Muscle layer of colon (tissue), 2 donors: ENCODE results near the gene RPL18A.

Experiments
- H3K27ac ChIP-seq: one replicate; pipeline ENCODE4 v1.7.0; 2013; ENCODE audit warnings: low read depth, mild to moderate bottlenecking, low read length, moderate library complexity
- H3K27me3 ChIP-seq, 2 donors: one replicate each; pipeline ENCODE4 v1.7.0; 2013; ENCODE audit warnings: low read length in 2 of 2, mild to moderate bottlenecking in 2 of 2; ENCODE audit not compliant: insufficient read depth in 2 of 2, control insufficient read depth in 1 of 2
- H3K36me3 ChIP-seq: one replicate; pipeline ENCODE4 v1.7.0; 2013; ENCODE audit warnings: mild to moderate bottlenecking, low read length; ENCODE audit not compliant: insufficient read depth
- H3K4me1 ChIP-seq: one replicate; pipeline ENCODE4 v1.7.0; 2013; ENCODE audit warnings: mild to moderate bottlenecking, low read length; ENCODE audit not compliant: insufficient read depth
- H3K4me3 ChIP-seq, 2 donors: one replicate each; pipeline ENCODE4 v1.7.0; 2013; ENCODE audit warnings: low read length in 2 of 2, low read depth in 1 of 2, mild to moderate bottlenecking in 1 of 2, moderate library complexity in 1 of 2
- H3K9ac ChIP-seq: one replicate; pipeline ENCODE4 v1.7.0; 2013; ENCODE audit warnings: low read length
- H3K9me3 ChIP-seq: one replicate; pipeline ENCODE4 v1.7.0; 2013; ENCODE audit warnings: mild to moderate bottlenecking, low read length
- donor health status: abdominal sarcoma.
- donor health status: Adenocarcinoma of cecum.

RPL18A gene

GRCh38 chr19:17843292-17843827 lies 16.4 kb upstream of the RPL18A start:
- Histone ChIP-seq H3K36me3 (no peaks in the 10 kb centered on the region), H3K27ac (no peak overlapping the region), H3K27me3 (peaks cover 5 to 32% of the 10 kb centered on the region in 2 donors), H3K9me3 (no peaks in the 10 kb centered on the region), H3K4me1 (no peaks in the 10 kb centered on the region), H3K4me3 (no peak overlapping the region), H3K9ac (no peak overlapping the region)

GRCh38 chr19:17843908-17844490 lies 15.7 kb upstream of the RPL18A start:
- Histone ChIP-seq H3K36me3 (no peaks in the 10 kb centered on the region), H3K4me3 (no peak overlapping the region), H3K27ac (no peak overlapping the region), H3K27me3 (peaks cover 5 to 32% of the 10 kb centered on the region in 2 donors), H3K9me3 (no peaks in the 10 kb centered on the region), H3K4me1 (no peaks in the 10 kb centered on the region), H3K9ac (no peak overlapping the region)

GRCh38 chr19:17846146-17846545 lies 13.6 kb upstream of the RPL18A start:
- H3K27ac ChIP-seq = no peak overlapping the region
- H3K36me3 ChIP-seq = no peaks in the 10 kb centered on the region
- no peaks in the 10 kb centered on the region for H3K4me1 ChIP-seq
- H3K4me3 ChIP-seq = no peak overlapping the region
- no peaks in the 10 kb centered on the region for H3K9me3 ChIP-seq
- no peak overlapping the region for H3K9ac ChIP-seq
- H3K27me3 ChIP-seq = peaks cover 2 to 26% of the 10 kb centered on the region in 2 donors

GRCh38 chr19:17847538-17848366 lies 12.0 kb upstream of the RPL18A start, which contains the start of gene JAK3:
JAK3 (minus strand) TSS chr19:17847982; CDS start chr19:17844417, 3,565 bp downstream.
- H3K4me1 ChIP-seq = no peaks in the 10 kb centered on the region
- no peak within 1 kb of the TSS for H3K27ac ChIP-seq
- H3K9me3 ChIP-seq = no peaks in the 10 kb centered on the region
- no peak within 1 kb of the TSS for H3K9ac ChIP-seq
- H3K36me3 ChIP-seq = no peaks in the 10 kb centered on the region
- H3K27me3 ChIP-seq = peaks cover 0 to 10% of the 10 kb centered on the region in 2 donors
- peak within 1 kb of the TSS in 1 of 2 donors; percentile 14 for H3K4me3 ChIP-seq

GRCh38 chr19:17848595-17849292 lies 11.0 kb upstream of the RPL18A start:
- Histone ChIP-seq H3K9ac (no peak overlapping the region), H3K9me3 (no peaks in the 10 kb centered on the region), H3K4me3 (no peak overlapping the region), H3K27me3 (peaks cover 0 to under 1% of the 10 kb centered on the region in 2 donors), H3K36me3 (no peaks in the 10 kb centered on the region), H3K4me1 (no peaks in the 10 kb centered on the region), H3K27ac (no peak overlapping the region)

- Histone ChIP-seq H3K9me3 (no peaks in the 10 kb centered on the region), H3K27ac (no peak overlapping the region), H3K4me1 (no peaks in the 10 kb centered on the region), H3K36me3 (no peaks in the 10 kb centered on the region), H3K9ac (no peak overlapping the region), H3K27me3 (no peaks in the 10 kb centered on the region), H3K4me3 (no peak overlapping the region)
Measured at GRCh38 chr19:17854061-17854460, 5.6 kb upstream of the RPL18A start.

DNA sequence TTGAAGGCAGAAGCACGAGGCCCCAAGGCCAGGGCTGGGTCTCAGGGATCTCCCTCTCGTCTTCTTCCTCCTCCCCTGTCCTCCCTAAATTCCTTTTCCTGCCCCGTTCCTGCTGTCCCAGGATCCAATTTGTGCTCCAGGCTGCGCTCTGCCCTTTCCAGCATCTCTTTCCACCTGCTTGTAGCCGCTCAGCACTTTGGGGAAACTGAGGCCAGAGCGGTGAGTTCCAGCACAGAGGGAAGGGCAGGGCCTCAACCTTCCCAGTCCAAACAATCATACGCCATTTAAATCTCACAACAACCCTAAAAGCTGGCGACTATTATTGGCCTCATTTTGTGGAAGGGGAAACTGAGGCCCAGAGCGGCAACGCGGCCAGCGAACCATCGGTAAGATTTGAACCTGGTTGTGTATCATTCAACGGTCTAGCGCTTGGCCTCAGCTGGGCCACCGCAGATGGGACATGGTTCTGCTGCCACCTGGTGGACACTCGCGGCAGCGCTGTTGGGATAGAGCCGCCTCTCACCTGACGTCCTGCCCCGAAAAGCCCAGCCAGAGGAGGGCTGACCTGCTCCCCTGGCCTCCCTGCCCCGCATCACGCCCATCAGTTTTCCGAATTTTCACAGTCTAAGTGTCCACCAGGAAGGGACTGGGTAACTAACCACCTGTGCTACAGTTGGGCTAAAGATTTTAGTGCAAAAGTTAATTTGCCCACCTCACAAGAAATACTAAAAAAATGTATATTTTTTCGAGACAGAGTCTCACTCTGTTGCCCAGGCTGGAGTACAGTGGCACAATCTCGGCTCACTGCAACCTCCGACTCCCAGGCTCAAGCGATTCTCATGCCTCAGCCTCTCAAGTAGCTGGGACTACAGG lies 4.2 kb upstream of the RPL18A start:
- H3K36me3 ChIP-seq = no peaks in the 10 kb centered on the region
- H3K4me1 ChIP-seq = peaks cover 3% of the 10 kb centered on the region
- no peak overlapping the region for H3K27ac ChIP-seq
- no peaks in the 10 kb centered on the region for H3K27me3 ChIP-seq
- H3K9me3 ChIP-seq = no peaks in the 10 kb centered on the region
- no peak overlapping the region for H3K9ac ChIP-seq
- no peak overlapping the region for H3K4me3 ChIP-seq

- Histone ChIP-seq H3K4me1 (peaks cover 17% of the 10 kb centered on the region), H3K36me3 (peaks cover 30% of the 10 kb centered on the region), H3K27me3 (no peaks in the 10 kb centered on the region), H3K9ac (peak overlapping the region; percentile 96), H3K4me3 (peak overlapping the region; percentile 96 to 100), H3K9me3 (no peaks in the 10 kb centered on the region), H3K27ac (peak overlapping the region; percentile 90)
Measured at GRCh38 chr19:17860331-17860992, 752 bp downstream of the RPL18A start.

DNA sequence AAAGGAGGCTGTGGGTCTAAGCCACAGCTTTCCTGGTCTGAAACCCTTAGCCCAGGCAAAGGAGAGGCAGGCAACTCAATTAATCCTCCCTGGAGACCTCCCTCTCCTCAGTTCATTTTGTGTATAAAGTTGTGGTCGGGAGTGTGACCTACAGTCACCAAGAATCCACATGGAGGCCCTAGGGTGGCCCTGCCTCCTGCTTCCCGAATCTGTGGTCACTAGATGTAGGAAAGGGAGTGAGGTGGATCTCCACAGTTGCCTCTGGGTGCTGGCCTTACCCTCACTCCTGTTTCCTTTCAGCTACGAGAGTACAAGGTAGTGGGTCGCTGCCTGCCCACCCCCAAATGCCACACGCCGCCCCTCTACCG lies 1.3 kb downstream of the RPL18A start:
- H3K9me3 ChIP-seq = no peaks in the 10 kb centered on the region
- H3K27ac ChIP-seq = peak overlapping the region; percentile 67
- H3K9ac ChIP-seq = peak overlapping the region; percentile 96
- H3K4me3 ChIP-seq = peak overlapping the region; percentile 96 to 100
- no peaks in the 10 kb centered on the region for H3K27me3 ChIP-seq
- peaks cover 17% of the 10 kb centered on the region for H3K4me1 ChIP-seq
- peaks cover 30% of the 10 kb centered on the region for H3K36me3 ChIP-seq

DNA sequence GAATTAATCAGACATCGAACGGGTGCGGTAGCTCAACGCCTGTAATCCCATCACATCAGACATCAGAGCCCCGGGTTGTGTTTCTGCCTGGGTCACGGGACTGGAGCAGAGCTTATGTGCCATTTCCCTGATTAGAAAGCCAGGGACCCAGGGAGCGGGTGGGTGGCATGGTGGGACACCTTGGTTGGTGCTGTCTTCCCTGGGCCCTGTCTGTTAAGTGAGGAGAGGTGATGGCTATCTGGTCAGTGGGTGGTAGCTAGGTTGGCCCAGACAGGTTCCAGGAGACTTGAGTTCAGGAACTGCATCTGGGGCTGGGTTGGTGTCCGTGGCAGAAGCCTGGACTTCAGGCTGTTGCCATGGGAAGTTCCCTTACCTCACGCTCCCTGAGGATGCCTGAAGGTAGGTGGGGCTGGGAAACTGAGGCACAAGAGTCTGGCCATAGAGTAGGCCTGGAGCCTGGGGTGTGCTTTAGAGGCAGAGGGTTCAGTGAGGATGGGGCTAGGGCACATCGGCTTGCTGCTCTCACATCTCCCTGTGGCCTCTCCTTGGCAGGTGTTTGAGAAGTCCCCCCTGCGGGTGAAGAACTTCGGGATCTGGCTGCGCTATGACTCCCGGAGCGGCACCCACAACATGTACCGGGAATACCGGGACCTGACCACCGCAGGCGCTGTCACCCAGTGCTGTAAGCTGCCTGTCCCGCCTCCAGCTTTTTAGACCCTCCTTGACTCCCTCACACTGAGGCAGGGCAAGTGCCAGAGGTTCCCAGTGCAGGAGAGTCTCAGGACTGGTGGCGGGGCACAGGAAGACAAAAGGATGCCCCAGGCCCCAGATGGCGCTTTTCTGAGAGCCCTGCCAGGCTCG lies 2.1 kb downstream of the RPL18A start:
- peaks cover 30% of the 10 kb centered on the region for H3K36me3 ChIP-seq
- peaks cover 17% of the 10 kb centered on the region for H3K4me1 ChIP-seq
- H3K4me3 ChIP-seq = no peak overlapping the region
- H3K9ac ChIP-seq = peak overlapping the region; percentile 96
- no peaks in the 10 kb centered on the region for H3K27me3 ChIP-seq
- no peak overlapping the region for H3K27ac ChIP-seq
- H3K9me3 ChIP-seq = no peaks in the 10 kb centered on the region
